H1 (cell line): ENCODE results near the gene MRPL34. TPM values are rescaled to one million over a fixed set of nuclear protein-coding genes. Genes with fewer than 3 reads are reported as not detected.

ENCODE experiments used
- CTCF ChIA-PET: fragments of 300-600 bp; sonication (Branson Sonifier 250); formaldehyde crosslinking; loops from one replicate; lab custom pipeline; 2021; ENCODE audit not compliant: partially characterized antibody; lab: Charles Lee
- POLR2A ChIA-PET: fragments of 300-600 bp; sonication (Branson Sonifier 250); formaldehyde crosslinking; loops from one replicate; lab custom pipeline; 2021; ENCODE audit warnings: inconsistent platforms; ENCODE audit not compliant: partially characterized antibody; lab: Charles Lee
- DNase-seq, 2 experiments: peaks; one replicate each; pipeline versions ENCODE4 v3.0.0 to v3.0.0-alpha.2; 2010 to 2022; ENCODE audit warnings: low spot score in 2 of 2, low read depth in 1 of 2, mixed read lengths in 1 of 2
- FAIRE-seq: peaks from 2 replicates; lab custom pipeline; 2011; peaks lifted over from hg19 to GRCh38; lab: Jason Lieb, UNC
- H2AFZ ChIP-seq: 2 replicates; pipeline ENCODE4 v1.8.1; 2012; ENCODE audit warnings: low read length, inconsistent platforms
- H2AK5ac ChIP-seq: 2 replicates; pipeline ENCODE4 v1.6.1; 2013; ENCODE audit warnings: low read depth, low read length
- H2BK120ac ChIP-seq: replicated peaks from 2 replicates; pipeline ENCODE3; 2013; ENCODE audit warnings: low read depth, low read length, inconsistent platforms
- H2BK12ac ChIP-seq: 2 replicates; pipeline ENCODE4 v1.6.1; 2013; ENCODE audit warnings: low read depth, low read length
- H2BK15ac ChIP-seq: 2 replicates; pipeline ENCODE4 v1.6.1; 2013; ENCODE audit warnings: low read length
- H2BK20ac ChIP-seq: 2 replicates; pipeline ENCODE4 v1.6.1; 2013; ENCODE audit warnings: low read length
- H2BK5ac ChIP-seq: 2 replicates; pipeline ENCODE4 v1.6.1; 2013; ENCODE audit warnings: low read depth, low read length
- H3K14ac ChIP-seq: 2 replicates; pipeline ENCODE4 v1.6.1; 2013; ENCODE audit warnings: inconsistent platforms; ENCODE audit not compliant: insufficient read length
- H3K18ac ChIP-seq: 2 replicates; pipeline ENCODE4 v1.6.1; 2013; ENCODE audit warnings: low read length; ENCODE audit errors: extremely low read depth
- H3K23ac ChIP-seq: 2 replicates; pipeline ENCODE4 v1.6.1; 2013; ENCODE audit warnings: inconsistent platforms; ENCODE audit not compliant: insufficient read length
- H3K23me2 ChIP-seq: 2 replicates; pipeline ENCODE4 v1.6.1; 2013; ENCODE audit warnings: low read depth, low read length
- H3K27ac ChIP-seq: 2 replicates; pipeline ENCODE4 v1.6.1; 2011; ENCODE audit warnings: low read depth, low read length, inconsistent platforms
- H3K27me3 ChIP-seq, 4 experiments: replicated peaks in 1 of 4; 1 replicate in 1 of 4; 2 replicates in 3 of 4; pipeline versions ENCODE4 v1.6.1 to v1.8.1; 2011 to 2013; ENCODE audit warnings: low read length in 3 of 4, mild to moderate bottlenecking in 3 of 4, inconsistent platforms in 2 of 4, mixed read lengths in 2 of 4, moderate library complexity in 1 of 4; ENCODE audit not compliant: control insufficient read depth in 3 of 4, insufficient read depth in 3 of 4; ENCODE audit errors: extremely low read depth in 1 of 4
- H3K36me3 ChIP-seq, 4 experiments: 2 replicates each; pipeline versions ENCODE4 v1.6.1 to v1.8.1; 2011 to 2013; ENCODE audit warnings: mild to moderate bottlenecking in 4 of 4, low read length in 3 of 4, moderate library complexity in 2 of 4, control low read depth in 1 of 4, inconsistent platforms in 1 of 4; ENCODE audit not compliant: insufficient read depth in 4 of 4, control insufficient read depth in 2 of 4
- H3K4ac ChIP-seq: replicated peaks from 2 replicates; pipeline ENCODE3; 2013; ENCODE audit warnings: low read length, low read depth, mixed read lengths, inconsistent platforms; ENCODE audit not compliant: insufficient read length
- H3K4me1 ChIP-seq, 4 experiments: replicated peaks in 1 of 4; 1 replicate in 1 of 4; 2 replicates in 3 of 4; pipeline versions ENCODE4 v1.6.1 to v1.8.1; 2011 to 2013; ENCODE audit warnings: low read length in 3 of 4, inconsistent platforms in 2 of 4, mixed read lengths in 1 of 4; ENCODE audit not compliant: insufficient read depth in 4 of 4, control insufficient read depth in 3 of 4
- H3K4me2 ChIP-seq, 2 experiments: 2 replicates each; pipeline versions ENCODE4 v1.6.1 to v1.8.1; 2011 to 2013; ENCODE audit warnings: low read depth in 2 of 2, low read length in 2 of 2, control low read depth in 1 of 2, inconsistent platforms in 1 of 2, mild to moderate bottlenecking in 1 of 2; ENCODE audit not compliant: insufficient read depth in 1 of 2
- H3K4me3 ChIP-seq, 4 experiments: fragments of 200-600, 300-600 bp in 1 of 4; sonication (generic), shearing (Covaris generic), sonication (Bioruptor Twin) in 1 of 4; 2 replicates each; pipeline versions ENCODE4 v1.5.1 to v1.8.1; 2011 to 2016; ENCODE audit warnings: low read length in 4 of 4, low read depth in 3 of 4, control low read depth in 2 of 4, inconsistent platforms in 2 of 4, mild to moderate bottlenecking in 2 of 4, mixed read lengths in 1 of 4, moderate library complexity in 1 of 4; ENCODE audit not compliant: insufficient read depth in 2 of 4; ENCODE audit errors: extremely low read depth in 1 of 4
- H3K56ac ChIP-seq: replicated peaks from 2 replicates; pipeline ENCODE3; 2013; ENCODE audit warnings: low read depth, mild to moderate bottlenecking, mixed read lengths, low read length, inconsistent platforms; ENCODE audit not compliant: insufficient read length
- H3K79me1 ChIP-seq: 2 replicates; pipeline ENCODE4 v1.6.1; 2013; ENCODE audit warnings: low read depth, low read length, control low read depth
- H3K79me2 ChIP-seq, 2 experiments: 2 replicates each; pipeline versions ENCODE4 v1.6.1 to v1.8.1; 2012 to 2013; ENCODE audit warnings: low read length in 2 of 2, mild to moderate bottlenecking in 2 of 2, inconsistent platforms in 1 of 2; ENCODE audit not compliant: insufficient read depth in 2 of 2, control insufficient read depth in 1 of 2
- H3K9ac ChIP-seq, 4 experiments: replicated peaks in 1 of 4; 1 replicate in 1 of 4; 2 replicates in 3 of 4; pipeline versions ENCODE4 v1.6.1 to v1.8.1; 2011 to 2013; ENCODE audit warnings: low read depth in 3 of 4, low read length in 3 of 4, control low read depth in 2 of 4, mild to moderate bottlenecking in 2 of 4, moderate library complexity in 2 of 4, inconsistent platforms in 1 of 4; ENCODE audit errors: extremely low read depth in 1 of 4
- H3K9me3 ChIP-seq, 2 experiments: 2 replicates each; pipeline versions ENCODE4 v1.6.1 to v1.8.1; 2012 to 2013; ENCODE audit warnings: mild to moderate bottlenecking in 2 of 2, moderate library complexity in 2 of 2, control low read depth in 1 of 2, inconsistent platforms in 1 of 2, low read depth in 1 of 2, low read length in 1 of 2, mixed read lengths in 1 of 2; ENCODE audit not compliant: insufficient read depth in 2 of 2
- H4K20me1 ChIP-seq, 2 experiments: replicated peaks in 1 of 2; 2 replicates each; pipeline versions ENCODE3 to v1.8.1; 2011 to 2013; ENCODE audit warnings: inconsistent platforms in 2 of 2, low read length in 2 of 2, mild to moderate bottlenecking in 1 of 2; ENCODE audit not compliant: insufficient read depth in 2 of 2, control insufficient read depth in 1 of 2
- H4K5ac ChIP-seq: 2 replicates; pipeline ENCODE4 v1.6.1; 2013; ENCODE audit warnings: low read length, low read depth, mixed read lengths, inconsistent platforms; ENCODE audit not compliant: insufficient read length
- H4K8ac ChIP-seq: 2 replicates; pipeline ENCODE4 v1.8.0; 2013; ENCODE audit warnings: mild to moderate bottlenecking, moderate library complexity, low read length, inconsistent platforms; ENCODE audit not compliant: insufficient read depth; ENCODE audit errors: extremely low read depth
- H4K91ac ChIP-seq: replicated peaks from 2 replicates; pipeline ENCODE3; 2013; ENCODE audit warnings: low read length, mixed read lengths, inconsistent platforms; ENCODE audit not compliant: insufficient read length
- ATF2 ChIP-seq: IDR thresholded peaks from 2 replicates; pipeline ENCODE4 v1.6.1; 2012; ENCODE audit warnings: low read length, inconsistent platforms
- CBX5 ChIP-seq: fragments of 300-800, 300-1000 bp; sonication (generic); IDR thresholded peaks from 2 replicates; pipeline ENCODE4 v1.7.1; 2016; ENCODE audit warnings: antibody characterized with exemption, low read length, low read depth
- GABPA ChIP-seq: IDR thresholded peaks from 2 replicates; pipeline ENCODE4 v1.6.1; 2011; ENCODE audit warnings: mild to moderate bottlenecking, low read length, moderate library complexity, borderline replicate concordance; ENCODE audit not compliant: insufficient read depth
- RAD21 ChIP-seq, 2 experiments: IDR thresholded peaks in 1 of 2; conservative IDR thresholded peaks in 1 of 2; 2 replicates each; pipeline ENCODE4 v1.6.1; 2011; ENCODE audit warnings: low read depth in 2 of 2, low read length in 2 of 2, improper control_type of control experiment in 1 of 2, inconsistent platforms in 1 of 2, mild to moderate bottlenecking in 1 of 2, moderate library complexity in 1 of 2
- YY1 ChIP-seq: IDR thresholded peaks from 2 replicates; pipeline ENCODE4 v1.6.1; 2011; ENCODE audit warnings: low read depth, mild to moderate bottlenecking, low read length
- WGBS, 2 experiments: shearing (Covaris generic) in 1 of 2; methylation state at CpG; one replicate each; pipeline versions ENCODE4 v1.1.6 to v1.1.7; 2013 to 2015; ENCODE audit warnings: low lambda C conversion rate in 2 of 2, mixed read lengths in 2 of 2, inconsistent platforms in 1 of 2, low coverage in 1 of 2, missing lambda C conversion rate in 1 of 2; ENCODE audit not compliant: insufficient replicate concordance in 2 of 2, insufficient coverage in 1 of 2, insufficient read length in 1 of 2; ENCODE audit errors: extremely low coverage in 1 of 2, missing lambda C conversion rate in 1 of 2; 5-methylcytosine and 5-hydroxymethylcytosine counted together
- polyA plus RNA-seq, 7 experiments: library from polyadenylated mRNA; depleted of rRNA in 3 of 7; stranded (reverse) in 5 of 7; unstranded in 2 of 7; fragments of >200 nt in 5 of 7; fragments of 200-250 nt in 2 of 7; gene quantifications; 1 replicate in 5 of 7; 2 replicates in 1 of 7; 4 replicates in 1 of 7; pipeline versions ENCODE4 v1.2.1 to v1.2.3, GENCODE V29; 2011 to 2013; ENCODE audit warnings: missing spikeins in 2 of 7, mixed read lengths in 2 of 7
- total RNA-seq: library from RNA; stranded (reverse); fragmentation: NEBNext Ultra II Directional; extraction: Animal tissue kit (Norgen Biotek cat#: 25700); gene quantifications from 2 replicates; pipeline ENCODE4 v1.2.1, GENCODE V29; 2021

The MRPL34 gene
- total and polyA plus RNA-seq, 2 of the 8 experiments (the other 6 are each of a cell fraction or from before 2014, with no cell fraction given) = 91.9 to 99.6 TPM

DNA sequence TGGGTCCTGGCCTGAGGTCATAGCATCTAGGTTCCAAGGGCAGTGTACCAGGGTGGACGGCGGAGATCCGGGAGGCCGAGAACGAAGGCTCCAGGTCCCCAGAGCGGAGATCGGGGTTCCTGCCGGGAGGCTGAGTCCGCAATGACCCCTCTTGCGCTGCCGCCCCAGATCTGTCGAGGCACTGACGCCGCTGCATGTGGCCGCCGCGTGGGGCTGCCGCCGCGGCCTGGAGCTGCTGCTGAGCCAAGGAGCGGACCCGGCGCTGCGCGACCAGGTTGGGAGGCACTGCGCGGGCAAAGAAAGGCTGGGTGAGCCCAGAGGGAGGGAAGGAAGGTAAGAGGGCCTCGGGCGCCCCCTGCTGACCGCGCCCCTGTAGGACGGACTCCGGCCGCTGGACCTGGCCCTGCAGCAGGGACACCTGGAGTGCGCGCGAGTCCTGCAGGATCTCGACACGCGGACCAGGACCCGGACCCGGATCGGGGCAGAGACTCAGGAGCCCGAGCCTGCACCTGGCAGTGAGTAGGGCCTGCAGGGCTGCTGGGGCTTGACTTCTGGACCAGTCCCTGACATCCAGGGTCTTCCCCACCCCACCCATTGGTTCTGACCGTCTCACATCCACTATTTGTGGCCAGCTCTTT, 23.1 kb upstream of the MRPL34 start:
- no peak overlapping the region for H3K4ac ChIP-seq
- no peak overlapping the region for H2BK5ac ChIP-seq
- H4K20me1 ChIP-seq = peaks cover 0 to 3% of the 10 kb centered on the region in 2 experiments
- H3K4me3 ChIP-seq = peak overlapping the region; percentile 3 to 54 (median 20); a peak in 7 of 8 replicates
- no peak overlapping the region; the same call in 1 of the 2 replicates for H2AFZ ChIP-seq
- H3K9ac ChIP-seq = no peak overlapping the region; a peak in 1 of 7 replicates
- DNase-seq (peak in 1 of 2 experiments; percentile 97), FAIRE-seq (no peak)
- H3K9me3 ChIP-seq = peaks cover 0 to 6% of the 10 kb centered on the region in 2 experiments; a peak in 1 of 4 replicates
- no peak overlapping the region for H3K23ac ChIP-seq
- H2AK5ac ChIP-seq = no peak overlapping the region
- H3K27ac ChIP-seq = no peak overlapping the region
- H3K56ac ChIP-seq = no peak overlapping the region
- H3K14ac ChIP-seq = no peak overlapping the region
- H3K79me1 ChIP-seq = no peaks in the 10 kb centered on the region; the same call in 1 of the 2 replicates
- H4K91ac ChIP-seq = peak overlapping the region; percentile 59
- no peak overlapping the region; the same call in 1 of the 2 replicates for H3K18ac ChIP-seq
- ChIA-PET CTCF (interaction anchor here (0.5 to 5.7 kb wide), 30 partner anchors 8 to 789 kb away, joined by 3 to 56 read pairs (median 4); partner anchors contain the start of genes BABAM1, OCEL1 and USHBP1), POLR2A (interaction anchor here (0.6 to 9.0 kb wide), 15 partner anchors 9 to 145 kb away, joined by 3 to 113 read pairs (median 4); partner anchors contain the start of genes BABAM1, DDA1, OCEL1 and USE1)
- 0 out of 2 replicates have a peak overlapping the region, but pooled peaks have one; percentile 46 for H2BK15ac ChIP-seq
- H3K27me3 ChIP-seq = peaks cover 0 to 3% (median 0%) of the 10 kb centered on the region in 4 experiments; a peak in 3 of 7 replicates
- H3K4me2 ChIP-seq = peak overlapping the region; percentile 0 to 68; a peak in 3 of 4 replicates
- peaks cover 0 to 4% (median 1%) of the 10 kb centered on the region in 4 experiments; a peak in 2 of 8 replicates for H3K36me3 ChIP-seq
- no peak overlapping the region for H4K5ac ChIP-seq
- no peak overlapping the region for H2BK120ac ChIP-seq
- H2BK20ac ChIP-seq = no peak overlapping the region
- H3K79me2 ChIP-seq = no peaks in the 10 kb centered on the region
- peak overlapping the region; percentile 88 for H4K8ac ChIP-seq
- peak overlapping the region; percentile 78; the same call in 1 of the 2 replicates for H2BK12ac ChIP-seq
- H3K4me1 ChIP-seq = peaks cover 0 to 3% (median under 1%) of the 10 kb centered on the region in 4 experiments; a peak in 3 of 7 replicates
- H3K23me2 ChIP-seq = no peaks in the 10 kb centered on the region; the same call in 1 of the 2 replicates
- 25% methylated on average over 45 of the region's 45 CpGs; no CpG with 5 or more reads in 1 of the 2 experiments for WGBS, 2 experiments
- TF ChIP-seq ATF2 (peak; percentile 25; the same call in 1 of the 2 replicates), GABPA (peak; percentile 69; the same call in 1 of the 2 replicates), RAD21 (IDR thresholded peaks at IDR 0.05 in 1 of 2, conservative IDR thresholded peaks at IDR 0.05 in 1 of 2; ENCODE audit: low read depth in 2 of 2, low read length in 2 of 2) (peak; percentile 87 to 88), YY1 (peak; percentile 37; the same call in 1 of the 2 replicates), CBX5 (no peak)
